ENCODE results near the gene BMP7.
A peak's percentile ranks its signal among the peaks of the same experiment; 100 is the strongest.

Gene BMP7

GRCh38 chr20:57266291-57267157, at the start of gene BMP7 (continued):
- TF ChIP-seq PRDM4 (tag by site-specific recombination; IDR thresholded peaks at IDR 0.05): peak; percentile 70; the same call in 1 of the 2 replicates
- no peak for TF ChIP-seq ZNF501 (tag by site-specific recombination; IDR thresholded peaks at IDR 0.05)
- no peak for TF ChIP-seq YY1 (tag by site-specific recombination; IDR thresholded peaks at IDR 0.05)
- TF ChIP-seq ZFHX2 (tag by site-specific recombination; conservative IDR thresholded peaks at IDR 0.05): peak; percentile 95
- TF ChIP-seq ZNF670 (tag by site-specific recombination; IDR thresholded peaks at IDR 0.05; ENCODE audit: low read depth): no peak
- TF ChIP-seq, protein P1, sequence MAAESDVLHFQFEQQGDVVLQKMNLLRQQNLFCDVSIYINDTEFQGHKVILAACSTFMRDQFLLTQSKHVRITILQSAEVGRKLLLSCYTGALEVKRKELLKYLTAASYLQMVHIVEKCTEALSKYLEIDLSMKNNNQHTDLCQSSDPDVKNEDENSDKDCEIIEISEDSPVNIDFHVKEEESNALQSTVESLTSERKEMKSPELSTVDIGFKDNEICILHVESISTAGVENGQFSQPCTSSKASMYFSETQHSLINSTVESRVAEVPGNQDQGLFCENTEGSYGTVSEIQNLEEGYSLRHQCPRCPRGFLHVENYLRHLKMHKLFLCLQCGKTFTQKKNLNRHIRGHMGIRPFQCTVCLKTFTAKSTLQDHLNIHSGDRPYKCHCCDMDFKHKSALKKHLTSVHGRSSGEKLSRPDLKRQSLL (tag by site-specific recombination; IDR thresholded peaks at IDR 0.05): peak; percentile 79
- TF ChIP-seq ZNF391 (tag by site-specific recombination; IDR thresholded peaks at IDR 0.05; ENCODE audit: borderline replicate concordance, low read depth): no peak
- TF ChIP-seq OSR2 (tag by site-specific recombination; IDR thresholded peaks at IDR 0.05): no peak
- no peak for TF ChIP-seq PRDM6 (tag by site-specific recombination; IDR thresholded peaks at IDR 0.05)
- TF ChIP-seq ZFP3 (tag by site-specific recombination; IDR thresholded peaks at IDR 0.05; ENCODE audit: low read depth): 0 out of 2 replicates have a peak, but pooled peaks have one; percentile 20
- TF ChIP-seq ZNF510 (tag by site-specific recombination; IDR thresholded peaks at IDR 0.05; ENCODE audit: insufficient replicate concordance): no peak
- peak; percentile 66; the same call in 1 of the 2 replicates for TF ChIP-seq SP2 (tag by site-specific recombination; IDR thresholded peaks at IDR 0.05)
- TF ChIP-seq ZNF311 (tag by site-specific recombination; IDR thresholded peaks at IDR 0.05; ENCODE audit: borderline replicate concordance): no peak
- no peak for TF ChIP-seq SETDB1 (IDR thresholded peaks at IDR 0.05; ENCODE audit: insufficient read length, low read length)
- no peak for TF ChIP-seq ZNF549 (tag by site-specific recombination; IDR thresholded peaks at IDR 0.05)
- no peak for TF ChIP-seq ZNF785 (tag by site-specific recombination; IDR thresholded peaks at IDR 0.05)
- no peak for TF ChIP-seq ZNF157 (tag by site-specific recombination; IDR thresholded peaks at IDR 0.05)
- TF ChIP-seq ZNF366 (tag by site-specific recombination; conservative IDR thresholded peaks at IDR 0.05): no peak
- TF ChIP-seq MEIS1 (CRISPR knock-in tag; IDR thresholded peaks at IDR 0.05; ENCODE audit: borderline replicate concordance): no peak
- no peak for TF ChIP-seq ZNF10 (tag by site-specific recombination; IDR thresholded peaks at IDR 0.05)
- no peak for TF ChIP-seq ZNF292 (tag by site-specific recombination; IDR thresholded peaks at IDR 0.05; ENCODE audit: borderline replicate concordance, low read depth)
- TF ChIP-seq ZNF488 (tag by site-specific recombination; IDR thresholded peaks at IDR 0.05): no peak
- peak; percentile 76; the same call in 1 of the 2 replicates for TF ChIP-seq KLF7 (tag by site-specific recombination; IDR thresholded peaks at IDR 0.05; ENCODE audit: borderline replicate concordance)
- TF ChIP-seq ZNF423 (tag by site-specific recombination; IDR thresholded peaks at IDR 0.05): peak; percentile 87
- peak; percentile 65 for TF ChIP-seq KLF16 (tag by site-specific recombination; IDR thresholded peaks at IDR 0.05)
- peak; percentile 99 for TF ChIP-seq ZIC2 (tag by site-specific recombination; IDR thresholded peaks at IDR 0.05)
- TF ChIP-seq, protein P2, sequence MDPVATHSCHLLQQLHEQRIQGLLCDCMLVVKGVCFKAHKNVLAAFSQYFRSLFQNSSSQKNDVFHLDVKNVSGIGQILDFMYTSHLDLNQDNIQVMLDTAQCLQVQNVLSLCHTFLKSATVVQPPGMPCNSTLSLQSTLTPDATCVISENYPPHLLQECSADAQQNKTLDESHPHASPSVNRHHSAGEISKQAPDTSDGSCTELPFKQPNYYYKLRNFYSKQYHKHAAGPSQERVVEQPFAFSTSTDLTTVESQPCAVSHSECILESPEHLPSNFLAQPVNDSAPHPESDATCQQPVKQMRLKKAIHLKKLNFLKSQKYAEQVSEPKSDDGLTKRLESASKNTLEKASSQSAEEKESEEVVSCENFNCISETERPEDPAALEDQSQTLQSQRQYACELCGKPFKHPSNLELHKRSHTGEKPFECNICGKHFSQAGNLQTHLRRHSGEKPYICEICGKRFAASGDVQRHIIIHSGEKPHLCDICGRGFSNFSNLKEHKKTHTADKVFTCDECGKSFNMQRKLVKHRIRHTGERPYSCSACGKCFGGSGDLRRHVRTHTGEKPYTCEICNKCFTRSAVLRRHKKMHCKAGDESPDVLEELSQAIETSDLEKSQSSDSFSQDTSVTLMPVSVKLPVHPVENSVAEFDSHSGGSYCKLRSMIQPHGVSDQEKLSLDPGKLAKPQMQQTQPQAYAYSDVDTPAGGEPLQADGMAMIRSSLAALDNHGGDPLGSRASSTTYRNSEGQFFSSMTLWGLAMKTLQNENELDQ (tag by site-specific recombination; IDR thresholded peaks at IDR 0.05; ENCODE audit: low read depth): no peak
- no peak for TF ChIP-seq ZNF433 (tag by site-specific recombination; IDR thresholded peaks at IDR 0.05; ENCODE audit: low read depth)
- no peak for TF ChIP-seq ZNF776 (tag by site-specific recombination; IDR thresholded peaks at IDR 0.05; ENCODE audit: borderline replicate concordance)
- peak; percentile 28; the same call in 1 of the 2 replicates for TF ChIP-seq ZNF629 (tag by site-specific recombination; IDR thresholded peaks at IDR 0.05)
- TF ChIP-seq ZNF76 (tag by site-specific recombination; IDR thresholded peaks at IDR 0.05; ENCODE audit: borderline replicate concordance, low read depth): peak; percentile 60; the same call in 1 of the 2 replicates
- TF ChIP-seq ZXDB (tag by site-specific recombination; IDR thresholded peaks at IDR 0.05): peak; percentile 69
